Activated CD8-positive, alpha-beta memory T cell treated with anti-CD3 and anti-CD28 coated beads for 48 hours (primary cell): ENCODE results near the gene BCAS3.

Source experiments
- DNase-seq, 3 experiments: peaks; one replicate each; pipeline ENCODE4 v3.0.0-alpha.2; 2020; ENCODE audit warnings: low read depth in 2 of 3, low spot score in 2 of 3

BCAS3 gene

DNA sequence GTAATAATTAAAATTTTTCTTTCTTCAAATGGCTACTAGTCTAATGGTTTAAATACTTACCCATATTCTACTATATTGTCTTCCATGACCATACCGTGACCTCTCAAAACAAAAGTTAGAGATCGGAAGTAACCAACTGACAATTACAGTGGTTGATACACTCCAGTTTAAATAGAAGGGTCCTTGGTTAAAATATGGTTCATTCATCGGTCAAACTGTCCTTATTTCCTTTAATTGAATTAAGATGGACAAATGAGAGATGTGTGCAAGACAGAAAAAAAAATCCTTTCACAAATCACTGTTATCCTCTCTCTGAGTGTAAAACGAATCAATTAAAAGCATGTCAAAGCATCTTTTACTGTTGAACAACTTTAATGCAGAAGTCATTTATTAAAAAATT lies 507.7 kb downstream of the BCAS3 start:
- no peak for DNase-seq

DNA sequence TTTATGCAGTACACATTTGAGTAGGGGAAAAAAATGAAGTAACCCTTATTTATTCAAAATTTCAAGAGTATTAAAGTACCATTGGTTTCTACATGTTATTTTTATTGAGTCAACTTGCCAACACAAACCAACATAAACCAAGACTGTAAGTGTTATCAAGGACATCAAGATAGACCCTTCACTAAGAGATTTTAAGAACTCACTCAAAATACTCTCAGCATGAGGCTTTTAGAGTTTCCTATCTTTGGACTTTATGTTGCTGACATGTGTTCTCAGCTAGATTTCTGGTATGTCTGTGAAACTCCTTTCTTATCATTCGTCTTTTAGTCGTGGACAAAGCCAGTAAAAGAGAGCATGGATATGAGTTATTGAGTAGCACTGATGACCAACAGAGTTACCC lies 509.4 kb downstream of the BCAS3 start:
- DNase-seq: no peak

DNA sequence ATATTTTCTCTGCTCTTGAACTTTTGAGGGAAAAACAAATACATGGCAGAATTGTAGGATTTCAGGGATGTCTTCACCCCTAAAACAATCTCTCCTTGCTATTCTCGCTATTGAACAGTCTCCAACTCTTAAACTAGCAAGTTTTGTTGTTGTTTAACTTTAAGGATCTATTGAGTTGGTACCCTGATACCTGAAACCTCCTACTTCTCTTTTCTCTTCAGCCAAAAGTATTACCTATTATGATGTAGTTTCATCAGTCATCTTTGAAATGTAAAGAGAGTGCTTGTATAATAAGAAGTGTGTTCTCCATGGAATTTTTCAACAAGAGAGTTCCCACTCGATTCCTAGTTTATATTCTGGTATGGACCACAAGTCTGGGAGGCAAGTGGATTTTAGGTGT lies 510.4 kb downstream of the BCAS3 start:
- DNase-seq: no peak

DNA sequence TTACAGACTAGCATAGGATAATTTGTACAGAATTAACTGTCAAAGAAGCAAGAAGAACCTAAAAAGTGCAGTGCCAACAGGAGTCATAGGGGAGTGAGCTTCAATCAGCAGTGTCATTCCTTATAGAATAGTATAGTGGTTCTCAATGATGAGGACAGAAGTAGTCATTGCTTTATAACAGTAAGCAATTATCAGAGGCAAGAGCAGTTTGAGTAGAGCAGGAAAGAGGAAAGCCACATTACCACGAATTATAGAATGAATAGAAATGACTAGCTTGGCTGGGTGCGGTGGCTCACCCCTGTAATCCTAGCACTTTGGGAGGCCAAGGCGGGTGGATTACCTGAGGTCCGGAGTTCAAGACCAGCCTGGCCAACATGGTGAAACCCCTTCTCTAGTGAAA lies 512.3 kb downstream of the BCAS3 start:
- no peak for DNase-seq

DNA sequence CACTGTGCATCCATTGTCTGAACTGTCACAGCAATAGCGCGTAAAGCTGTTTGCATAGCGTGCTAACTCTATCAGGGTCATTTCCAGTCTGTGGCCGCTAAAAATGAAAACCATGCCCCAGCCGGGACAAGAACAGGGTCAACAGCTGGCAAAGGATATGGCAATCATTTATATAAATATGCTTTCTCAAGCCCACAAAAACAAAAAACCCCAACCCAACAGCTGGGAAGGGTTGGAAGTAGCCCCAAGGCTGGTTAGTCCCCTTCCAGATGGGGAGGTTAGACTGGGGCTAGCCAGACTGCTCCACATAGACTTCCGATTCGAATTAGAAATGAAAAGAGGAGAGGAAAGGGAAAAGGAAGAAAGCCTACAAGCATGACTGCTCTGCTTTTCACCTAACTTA lies 518.7 kb downstream of the BCAS3 start:
- DNase-seq: no peak

DNA sequence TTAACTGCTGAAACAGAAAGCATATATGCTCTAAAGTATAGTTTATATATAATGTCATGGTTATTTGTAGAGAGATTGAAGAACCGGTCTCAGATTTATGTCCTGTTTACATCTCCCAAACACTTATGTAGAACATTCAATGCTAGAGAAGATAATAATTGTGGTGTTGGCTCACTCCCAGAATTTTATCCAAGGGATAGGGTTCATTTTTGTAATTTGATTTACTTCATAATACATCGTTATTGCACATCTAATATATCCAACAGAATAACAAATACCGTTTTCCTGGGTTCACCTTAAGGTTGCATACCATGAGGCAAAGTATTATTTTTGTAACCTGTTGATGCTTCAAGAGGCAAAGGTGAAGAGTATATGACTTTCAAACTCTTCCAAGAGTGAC lies 519.1 kb downstream of the BCAS3 start:
- DNase-seq: no peak

DNA sequence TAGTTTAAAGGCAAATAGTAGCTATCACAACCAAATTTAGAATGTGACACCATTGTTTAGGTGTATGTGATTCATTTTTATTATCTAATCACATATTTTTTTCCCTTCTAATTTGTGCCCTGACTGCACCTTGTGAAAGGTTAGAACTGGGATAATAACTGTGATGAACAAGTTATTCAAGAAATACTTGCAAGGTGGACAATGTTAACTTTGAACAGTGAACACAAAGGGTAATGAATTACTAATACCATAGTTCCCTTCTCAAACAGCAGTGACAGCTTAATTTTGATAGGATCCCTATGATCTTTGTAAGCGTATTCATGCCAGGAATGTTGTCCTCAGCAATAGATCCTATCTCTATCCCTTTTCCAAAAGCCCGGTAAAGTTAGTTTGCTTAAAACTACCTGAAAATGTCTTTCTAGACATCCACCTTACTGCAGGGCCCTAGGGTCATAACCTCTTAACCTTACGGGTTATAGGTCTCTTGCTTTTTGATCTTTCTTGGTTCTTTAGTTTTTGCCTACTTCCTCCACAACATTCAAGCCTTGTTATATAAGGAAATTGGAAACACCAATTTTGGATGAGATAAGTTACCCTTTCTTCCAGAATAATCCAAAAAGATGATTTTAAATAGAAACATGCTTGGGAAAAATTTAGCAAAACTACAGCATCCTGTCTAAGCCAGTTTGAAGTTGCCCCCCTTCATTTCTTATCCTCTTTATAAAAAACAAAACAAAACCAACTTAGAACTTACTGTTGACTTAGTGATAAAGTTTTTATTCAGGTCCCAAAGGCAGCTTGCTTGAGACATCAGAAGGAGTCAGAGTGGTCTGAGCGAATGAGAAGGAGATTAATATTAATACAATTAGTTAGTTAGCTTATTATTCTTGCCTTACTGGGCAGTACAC lies 522.0 kb downstream of the BCAS3 start:
- DNase-seq: no peak

DNA sequence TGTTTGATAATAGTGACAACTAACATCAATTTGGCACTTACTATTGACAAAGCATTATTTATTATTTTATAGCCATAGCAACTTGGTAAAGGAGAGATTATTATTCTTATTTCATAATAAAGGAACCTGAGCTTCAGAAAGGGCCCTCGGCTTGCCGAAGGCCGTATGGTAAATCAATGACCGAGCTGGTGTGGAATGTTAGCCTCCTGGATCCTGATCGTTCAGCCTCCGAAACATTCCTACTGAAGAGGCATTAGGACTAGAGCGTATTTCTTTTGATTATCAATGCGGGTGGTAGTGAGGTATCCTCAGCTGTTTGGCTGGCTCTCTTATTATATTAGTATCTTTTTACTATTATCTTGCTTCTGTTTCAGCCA lies 522.7 kb downstream of the BCAS3 start:
- no peak for DNase-seq

DNA sequence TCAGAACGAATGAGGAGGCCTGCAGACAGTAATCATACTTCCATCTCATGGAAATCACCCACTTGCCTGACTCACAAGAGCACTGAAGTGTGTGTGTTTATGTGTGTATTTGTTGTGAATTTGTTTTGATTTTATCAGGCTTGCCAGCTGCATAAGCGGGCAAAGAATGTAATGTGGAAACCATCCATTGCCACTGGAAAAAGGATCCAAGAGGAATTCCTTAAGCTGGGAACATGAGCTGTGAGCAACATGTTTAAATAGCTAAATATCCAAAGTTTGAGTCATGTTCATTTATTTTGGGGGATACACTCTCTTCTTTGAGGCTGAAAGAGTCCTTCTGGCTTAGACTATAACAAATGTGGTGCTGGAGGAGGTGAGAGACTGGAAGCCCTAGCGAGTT lies 523.6 kb downstream of the BCAS3 start:
- DNase-seq: no peak

DNA sequence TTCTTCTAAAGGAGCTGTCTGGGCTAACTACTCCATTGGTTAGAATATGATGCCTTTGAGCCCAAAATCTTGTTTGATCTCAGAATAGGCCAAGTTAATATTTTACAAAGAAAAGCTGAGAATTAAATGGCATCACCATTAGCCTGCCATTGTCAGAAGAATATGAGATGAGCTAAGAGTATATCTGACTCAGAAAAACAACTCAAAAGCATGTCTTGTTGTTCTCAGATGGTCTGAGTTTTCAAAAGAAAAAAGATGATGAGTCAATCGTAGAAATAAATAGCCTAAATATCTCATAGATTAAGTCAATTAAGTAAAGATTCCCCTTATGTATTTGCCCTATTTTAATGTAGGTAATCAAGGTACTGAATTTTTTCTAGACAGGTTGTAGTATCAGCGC lies 524.9 kb downstream of the BCAS3 start:
- no peak for DNase-seq

DNA sequence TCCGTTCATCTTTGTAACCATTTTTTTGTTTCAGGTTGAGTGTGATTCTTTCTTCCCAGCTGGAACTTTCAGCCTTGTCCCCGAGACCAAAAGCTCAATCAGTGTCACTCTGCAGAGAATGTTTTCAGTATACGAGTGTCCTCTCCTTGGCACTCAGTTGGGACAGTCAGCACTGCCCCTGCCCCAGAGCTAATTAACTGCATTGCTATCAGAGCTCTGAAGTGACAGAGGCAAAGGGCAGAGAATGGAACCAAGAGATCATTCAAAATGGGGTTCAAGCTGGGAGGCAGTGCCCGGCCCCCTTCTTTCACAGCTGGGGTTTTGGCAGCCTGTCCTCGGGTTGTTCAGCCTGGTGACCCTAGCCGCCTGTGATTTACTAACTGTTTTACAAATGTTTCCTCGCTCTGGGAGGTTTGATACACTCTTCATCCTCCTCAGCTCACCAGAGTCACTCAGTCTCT lies 526.0 kb downstream of the BCAS3 start:
- no peak for DNase-seq

DNA sequence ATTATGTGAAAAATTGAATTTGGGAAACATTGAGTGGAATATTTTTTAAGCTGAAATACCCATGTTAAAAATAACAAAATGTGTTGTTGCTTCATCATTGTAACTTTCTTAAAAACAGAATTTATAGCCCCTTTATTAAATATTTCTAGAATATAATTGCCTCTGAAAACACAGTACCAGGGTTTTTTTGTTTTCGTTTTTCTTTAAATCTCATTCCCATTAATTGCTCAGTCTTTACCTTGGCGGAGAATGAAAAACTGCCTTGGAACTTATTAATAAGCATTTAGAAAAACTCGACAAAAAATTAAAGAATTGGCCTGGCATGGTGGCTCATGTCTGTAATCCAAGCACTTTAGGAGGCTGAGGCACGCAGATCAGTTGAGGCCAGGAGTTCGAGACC lies 526.8 kb downstream of the BCAS3 start:
- no peak for DNase-seq

DNA sequence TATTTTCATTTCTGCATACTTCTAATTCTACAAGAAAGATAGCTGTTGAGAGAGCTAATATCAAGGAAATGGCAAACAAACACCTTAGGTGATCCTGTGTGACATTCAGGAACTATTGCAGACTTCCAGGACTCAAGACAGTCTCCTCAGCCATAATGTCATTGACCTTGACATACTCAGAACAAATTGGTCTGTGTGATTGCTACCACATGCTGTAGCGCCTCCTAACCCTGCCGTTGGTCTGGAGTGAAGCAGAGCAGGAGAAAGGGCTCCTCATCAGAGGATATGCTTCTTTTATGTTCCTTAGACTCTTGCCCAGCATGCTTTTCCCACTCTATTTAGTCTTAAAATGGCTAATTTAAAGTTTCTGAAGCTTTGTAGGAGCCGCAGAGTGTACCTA lies 527.8 kb downstream of the BCAS3 start:
- DNase-seq: no peak

DNA sequence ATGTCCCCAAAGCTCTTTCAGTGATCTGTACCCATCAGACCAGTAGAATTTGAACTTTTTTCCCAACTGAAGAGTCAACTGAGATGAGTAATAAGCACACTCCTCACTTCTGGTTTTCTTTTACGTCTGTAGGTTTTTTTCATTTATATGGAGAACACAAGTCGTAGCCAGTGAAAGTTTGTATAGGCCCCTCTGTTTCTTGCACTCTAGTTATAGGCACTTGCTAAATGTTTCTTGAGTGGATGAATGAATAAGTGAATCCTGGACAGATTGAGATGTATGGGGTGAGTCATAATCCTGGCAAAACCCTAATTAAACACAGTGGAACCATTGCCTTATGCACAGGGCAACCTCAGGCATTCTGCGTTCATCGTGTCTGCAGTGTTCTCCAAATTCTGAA lies 528.3 kb downstream of the BCAS3 start:
- no peak for DNase-seq

DNA sequence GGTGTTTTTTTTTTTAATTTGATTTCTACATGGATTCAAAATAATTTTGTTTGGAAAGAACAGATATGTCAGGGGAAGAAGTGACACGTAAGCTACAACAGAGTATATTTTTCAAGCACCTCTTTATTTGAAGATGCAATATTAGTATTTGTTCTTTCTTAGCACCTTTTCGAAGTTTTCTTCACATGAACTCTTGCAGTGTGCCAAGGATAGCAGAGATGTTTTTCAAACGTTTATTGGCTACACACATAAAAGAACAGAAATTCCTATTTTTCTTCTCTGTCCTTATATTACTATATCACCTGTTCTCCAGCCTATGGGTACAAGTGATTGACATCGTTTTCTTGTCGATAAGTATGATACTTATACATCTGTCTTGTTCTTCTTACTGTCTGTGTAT lies 529.3 kb downstream of the BCAS3 start:
- DNase-seq: no peak

DNA sequence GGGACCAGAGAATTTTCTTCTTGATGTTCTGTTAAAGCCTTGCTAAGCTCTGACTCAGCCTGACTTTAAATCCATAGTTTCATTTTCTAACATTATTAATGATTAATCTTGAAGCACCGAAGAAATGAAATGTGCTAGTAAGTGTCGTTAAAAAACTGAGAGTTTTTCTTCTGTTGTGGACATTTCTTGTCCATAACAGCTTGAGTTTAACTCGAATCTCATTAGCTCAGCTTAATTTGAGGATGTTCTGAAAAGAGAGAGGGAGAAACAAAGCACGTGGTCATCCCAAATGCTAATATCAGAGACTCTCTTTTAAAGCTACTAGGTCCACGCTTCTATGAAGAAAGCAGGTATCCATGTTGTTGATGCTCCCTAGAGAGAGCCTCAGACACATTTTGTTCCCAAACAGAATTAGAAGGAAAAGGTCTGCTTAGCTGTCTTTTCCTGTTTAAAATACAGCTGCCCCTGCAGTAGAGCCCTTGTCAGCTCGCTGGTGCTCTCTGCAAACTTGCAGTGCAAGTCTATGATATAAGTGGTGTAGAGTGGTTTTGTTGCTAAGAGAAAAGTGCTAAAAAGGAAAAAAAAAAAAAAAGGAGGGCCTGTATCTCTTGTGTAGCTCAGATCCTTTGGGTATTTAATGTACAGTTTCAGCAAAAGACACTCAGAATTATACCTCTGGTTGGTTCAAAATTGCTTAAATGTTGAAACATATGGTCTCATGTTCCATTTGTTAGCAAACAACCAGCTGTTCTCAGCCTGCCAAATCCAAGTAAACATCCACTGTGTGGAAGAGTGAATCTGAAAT lies 530.9 kb downstream of the BCAS3 start:
- DNase-seq: no peak

DNA sequence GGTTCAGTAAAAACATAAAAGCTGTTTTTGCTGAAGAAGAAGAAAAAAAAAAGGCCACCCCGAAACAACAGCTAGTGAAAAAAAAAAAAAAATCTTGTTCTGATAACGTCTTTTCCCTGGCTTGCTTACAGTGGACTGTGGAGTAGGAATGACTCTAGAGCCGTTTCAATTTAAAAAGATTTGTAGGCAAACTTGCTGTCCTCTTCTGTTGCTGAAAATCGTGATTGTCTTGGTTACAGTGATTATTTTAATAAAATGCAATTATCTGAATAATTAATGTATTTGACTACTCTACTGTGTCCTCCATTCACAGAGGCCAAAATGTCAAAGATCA lies 531.4 kb downstream of the BCAS3 start:
- no peak for DNase-seq

DNA sequence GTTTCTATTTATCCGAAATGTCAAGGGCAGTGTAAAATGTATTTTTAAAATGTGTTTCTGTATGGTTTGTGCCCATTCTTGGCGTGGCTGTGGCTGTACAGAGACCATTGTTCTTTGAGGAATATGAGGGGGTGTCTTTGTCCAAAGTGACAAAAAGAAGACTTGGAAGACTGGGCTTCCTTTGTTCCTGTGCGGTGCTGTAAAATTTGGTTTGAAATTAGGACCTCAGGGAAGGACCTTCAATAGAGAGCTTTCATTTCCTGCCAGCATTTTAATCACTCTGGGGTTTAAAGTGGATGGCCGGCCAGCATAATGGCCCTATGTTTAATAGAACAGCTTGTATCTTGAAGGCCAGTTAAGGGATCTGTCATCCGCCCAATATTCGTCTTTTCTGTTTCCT lies 531.9 kb downstream of the BCAS3 start:
- DNase-seq: no peak

DNA sequence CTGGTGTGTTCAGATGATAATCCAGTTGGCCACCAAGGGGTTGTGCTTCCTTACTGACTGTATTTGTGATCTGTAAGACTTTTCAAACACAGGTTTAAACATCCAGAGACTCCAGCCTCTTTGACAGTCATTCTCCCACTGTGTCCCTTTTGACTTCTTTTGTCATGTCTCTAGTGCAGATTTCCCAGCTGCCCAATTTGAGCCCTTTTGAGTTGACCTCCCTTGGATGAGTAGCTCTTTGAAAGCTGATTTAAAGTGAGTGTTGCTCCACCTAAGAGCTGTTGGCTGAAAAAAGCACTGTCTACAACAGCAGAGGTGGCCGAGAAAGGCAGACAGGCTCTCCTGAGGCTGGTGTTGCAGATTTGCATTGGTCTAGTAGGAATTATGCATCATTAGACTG lies 533.6 kb downstream of the BCAS3 start:
- DNase-seq: no peak

DNA sequence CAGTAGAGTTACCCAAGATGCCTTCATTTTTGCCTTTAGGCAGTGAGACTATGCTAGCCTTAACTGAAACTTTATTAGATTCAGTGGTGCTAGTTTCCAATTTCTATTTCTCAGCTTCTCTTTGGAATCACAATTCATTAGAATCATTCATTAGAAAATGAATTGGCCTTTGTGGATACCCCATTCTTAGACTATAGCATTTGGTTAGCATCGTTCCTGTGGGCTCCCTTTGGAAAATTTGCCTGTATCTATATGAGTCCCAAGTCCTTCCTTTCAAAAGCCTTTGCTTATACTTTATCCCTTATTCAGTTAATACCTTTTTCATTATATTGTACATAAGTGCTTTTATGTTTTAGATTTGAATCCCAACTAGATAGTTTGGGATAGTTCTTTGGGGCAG lies 535.0 kb downstream of the BCAS3 start:
- no peak for DNase-seq

DNA sequence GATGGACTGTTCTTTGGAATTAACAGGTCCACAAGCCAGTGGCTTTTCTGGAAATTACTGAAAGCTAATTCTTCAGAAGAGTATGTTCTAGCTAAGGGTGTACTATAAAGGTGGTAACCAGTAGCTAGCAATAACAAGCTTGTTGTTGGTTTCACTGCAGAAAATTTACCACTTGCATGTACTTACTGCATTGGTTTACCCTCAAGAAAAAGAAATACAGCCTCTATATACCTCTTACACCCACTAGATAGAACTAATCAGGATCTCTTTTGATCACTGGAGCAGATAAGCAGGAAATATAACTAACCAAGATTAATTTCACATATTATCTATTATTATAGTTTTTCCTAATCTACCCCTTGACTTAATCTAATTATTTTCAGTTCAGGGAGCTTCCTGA lies 537.1 kb downstream of the BCAS3 start:
- no peak for DNase-seq

DNA sequence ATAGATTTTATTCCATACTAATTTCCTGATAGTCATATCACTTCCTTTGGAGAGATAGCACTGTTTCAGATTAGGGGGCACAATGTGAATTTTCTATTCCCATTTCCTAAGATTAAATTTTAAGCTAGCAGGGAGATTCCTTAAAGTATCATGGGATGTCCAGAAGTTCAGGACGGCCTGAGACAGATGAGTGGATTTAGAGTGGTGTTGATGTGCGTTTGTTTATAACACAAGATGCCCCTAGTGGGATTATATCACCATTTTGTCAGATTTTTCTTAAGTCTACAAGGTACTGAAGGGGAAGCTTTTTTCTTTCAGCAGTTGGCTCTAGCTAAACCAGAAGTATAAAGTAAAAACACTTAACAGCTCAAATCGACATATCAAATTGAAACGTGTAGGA lies 538.4 kb downstream of the BCAS3 start:
- DNase-seq: no peak
